NB4 (cell line): ENCODE measurements around the gene ABCC10.

Experiments
- CTCF ChIP-seq: IDR thresholded peaks from one replicate; pipeline ENCODE4 v1.5.1; 2012; ENCODE audit warnings: low read depth, low read length
- MAX ChIP-seq: IDR thresholded peaks from 2 replicates; pipeline ENCODE4 v1.6.1; 2011; ENCODE audit warnings: low read depth, low read length
- MYC ChIP-seq: IDR thresholded peaks from 2 replicates; pipeline ENCODE4 v1.6.1; 2011; ENCODE audit warnings: low read depth, low read length
- POLR2A ChIP-seq: IDR thresholded peaks from 2 replicates; pipeline ENCODE4 v1.6.1; 2011; ENCODE audit warnings: mild to moderate bottlenecking; ENCODE audit not compliant: insufficient read length; ENCODE audit errors: extremely low read depth

GRCh38 chr6:43396408-43397149 is 30.8 kb upstream of the ABCC10 start:
- TF ChIP-seq POLR2A (no peak), CTCF (no peak), MAX (no peak), MYC (no peak)
